Measurements from ENCODE around the gene DBF4B.

The DBF4B gene

GRCh38 chr17:44687756-44688155, 20.7 kb upstream of the DBF4B start:
- Histone ChIP-seq H3K27me3 (ENCODE audit: control insufficient read depth, insufficient read depth, low read length) (no peaks in the 10 kb centered on the region), H3K9me3 (ENCODE audit: control insufficient read depth, low read length) (no peaks in the 10 kb centered on the region), H3K27ac (no peak overlapping the region), H3K4me3 (ENCODE audit: low read depth, low read length) (no peak overlapping the region), H3K4me1 (peaks cover 6% of the 10 kb centered on the region), H3K36me3 (ENCODE audit: control insufficient read depth, insufficient read depth, low read length) (no peaks in the 10 kb centered on the region), H2AFZ (no peak overlapping the region), H3K4me2 (ENCODE audit: low read length) (no peak overlapping the region), H3K9ac (no peak overlapping the region), H3K79me2 (peaks cover 8% of the 10 kb centered on the region)
- TF ChIP-seq CTCF (IDR thresholded peaks at IDR 0.05) = no peak

GRCh38 chr17:44688200-44688599, 20.3 kb upstream of the DBF4B start:
- Histone ChIP-seq H3K9me3 (ENCODE audit: control insufficient read depth, low read length) (no peaks in the 10 kb centered on the region), H3K27me3 (ENCODE audit: control insufficient read depth, insufficient read depth, low read length) (no peaks in the 10 kb centered on the region), H3K27ac (no peak overlapping the region), H3K4me2 (ENCODE audit: low read length) (no peak overlapping the region), H3K4me1 (peaks cover 6% of the 10 kb centered on the region), H3K4me3 (ENCODE audit: low read depth, low read length) (no peak overlapping the region), H3K79me2 (peaks cover 8% of the 10 kb centered on the region), H3K9ac (no peak overlapping the region), H3K36me3 (ENCODE audit: control insufficient read depth, insufficient read depth, low read length) (no peaks in the 10 kb centered on the region), H2AFZ (no peak overlapping the region)
- no peak for TF ChIP-seq CTCF (IDR thresholded peaks at IDR 0.05)

- TF ChIP-seq CTCF (IDR thresholded peaks at IDR 0.05) = no peak
- peak overlapping the region; percentile 25 for H3K9ac ChIP-seq
- H3K4me1 ChIP-seq = peaks cover 6% of the 10 kb centered on the region
- H3K79me2 ChIP-seq = peaks cover 8% of the 10 kb centered on the region
- no peaks in the 10 kb centered on the region for H3K36me3 ChIP-seq (ENCODE audit: control insufficient read depth, insufficient read depth, low read length)
- peak overlapping the region; percentile 95 for H3K4me3 ChIP-seq (ENCODE audit: low read depth, low read length)
- no peaks in the 10 kb centered on the region for H3K27me3 ChIP-seq (ENCODE audit: control insufficient read depth, insufficient read depth, low read length)
- H3K4me2 ChIP-seq (ENCODE audit: low read length) = peak overlapping the region; percentile 87
- H3K9me3 ChIP-seq (ENCODE audit: control insufficient read depth, low read length) = no peaks in the 10 kb centered on the region
- peak overlapping the region; percentile 64 for H3K27ac ChIP-seq
- H2AFZ ChIP-seq = peak overlapping the region; percentile 84
These were observed 19.6 kb upstream of the DBF4B start for GRCh38 chr17:44688675-44689476.

GRCh38 chr17:44689477-44690217, 18.8 kb upstream of the DBF4B start, which contains the start of gene CCDC43:
TSS of gene CCDC43 (minus strand) at chr17:44689776. CDS start at chr17:44689753, 23 bp downstream.
- Histone ChIP-seq H3K27me3 (ENCODE audit: control insufficient read depth, insufficient read depth, low read length) (no peaks in the 10 kb centered on the region), H3K4me3 (ENCODE audit: low read depth, low read length) (peak within 1 kb of the TSS; percentile 95), H3K36me3 (ENCODE audit: control insufficient read depth, insufficient read depth, low read length) (no peaks in the 10 kb centered on the region), H3K4me2 (ENCODE audit: low read length) (peak within 1 kb of the TSS; percentile 87), H3K4me1 (peaks cover 6% of the 10 kb centered on the region), H2AFZ (peak within 1 kb of the TSS; percentile 84), H3K27ac (peak within 1 kb of the TSS; percentile 64), H3K9me3 (ENCODE audit: control insufficient read depth, low read length) (no peaks in the 10 kb centered on the region), H3K79me2 (peaks cover 8% of the 10 kb centered on the region), H3K9ac (peak within 1 kb of the TSS; percentile 25)
- no peak for TF ChIP-seq CTCF (IDR thresholded peaks at IDR 0.05)
